HUES6 (cell line): Measurements from ENCODE around the gene KIF1C.
A peak's percentile ranks its signal among the peaks of the same experiment; 100 is the strongest.

Experiments
- H3K27ac ChIP-seq: 2 replicates; pipeline ENCODE4 v1.7.0; 2013; ENCODE audit warnings: low read depth, mild to moderate bottlenecking, low read length, inconsistent platforms
- H3K27me3 ChIP-seq: 2 replicates; pipeline ENCODE4 v1.6.1; 2013; ENCODE audit warnings: low read length; ENCODE audit not compliant: control insufficient read depth, insufficient read depth
- H3K36me3 ChIP-seq: 2 replicates; pipeline ENCODE4 v1.6.1; 2013; ENCODE audit warnings: low read length; ENCODE audit not compliant: control insufficient read depth, insufficient read depth
- H3K4me1 ChIP-seq: 2 replicates; pipeline ENCODE4 v1.6.1; 2013; ENCODE audit warnings: low read length; ENCODE audit not compliant: control insufficient read depth, insufficient read depth
- H3K4me3 ChIP-seq: 2 replicates; pipeline ENCODE4 v1.5.1; 2013; ENCODE audit warnings: low read depth, low read length
- H3K9ac ChIP-seq: one replicate; pipeline ENCODE4 v1.6.1; 2013; ENCODE audit warnings: mild to moderate bottlenecking, low read length
- H3K9me3 ChIP-seq: 2 replicates; pipeline ENCODE4 v1.6.1; 2013; ENCODE audit warnings: low read depth, low read length; ENCODE audit not compliant: control insufficient read depth, insufficient read depth

Gene KIF1C

DNA sequence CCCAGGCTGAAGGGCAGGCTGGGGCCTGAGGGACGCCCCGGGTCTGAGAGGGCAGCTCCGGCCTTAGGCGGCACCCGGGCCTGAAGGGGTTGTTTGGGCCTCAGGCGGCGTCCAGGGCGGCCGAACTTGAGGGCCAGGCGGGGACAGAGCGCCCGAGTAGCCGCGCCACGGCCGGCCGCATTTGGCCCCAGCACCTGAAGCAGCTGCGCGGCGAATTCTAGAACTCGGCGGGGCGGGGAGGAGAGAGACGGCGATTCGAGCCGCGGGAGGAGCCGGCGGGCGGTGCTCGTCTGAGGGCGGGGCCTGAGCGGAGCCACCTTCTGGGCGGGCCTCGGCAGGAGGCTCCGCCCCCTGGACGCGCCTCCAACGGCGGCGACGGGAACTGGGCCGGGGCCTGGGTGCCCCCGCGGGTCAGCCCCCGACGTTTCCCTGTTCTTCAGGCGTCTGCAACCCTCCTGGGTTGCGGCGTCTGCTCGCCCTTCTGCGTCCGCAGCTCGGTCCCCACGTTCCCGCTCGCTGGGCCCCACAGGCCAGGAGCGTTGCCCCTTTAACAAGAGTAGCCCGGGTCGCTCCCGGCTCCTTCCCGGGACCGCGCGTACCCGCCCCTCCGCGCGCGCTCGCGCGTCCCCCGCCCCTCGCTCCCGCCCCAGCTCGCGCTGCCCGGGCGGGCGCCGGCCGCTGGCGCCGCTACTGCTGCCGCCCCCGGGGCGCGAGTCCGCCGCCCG is at the start of gene KIF1C, which contains the start of gene INCA1:
KIF1C (plus strand) TSS at position 649 of the 725 bp plus-strand sequence. CDS start 2,297 bp downstream, outside the sequence.
INCA1 (minus strand) TSS at position 221 of the 725 bp plus-strand sequence. CDS start 3,085 bp downstream, outside the sequence.
- H3K27ac ChIP-seq: peak within 1 kb of the TSS; percentile 98; the same call in 1 of the 2 replicates
- no peaks in the 10 kb centered on the region for H3K9me3 ChIP-seq
- peak within 1 kb of the TSS; percentile 100 for H3K4me3 ChIP-seq
- H3K9ac ChIP-seq: peak within 1 kb of the TSS; percentile 85
- peaks cover 10% of the 10 kb centered on the region; the same call in 1 of the 2 replicates for H3K27me3 ChIP-seq
- peaks cover 20% of the 10 kb centered on the region for H3K36me3 ChIP-seq
- H3K4me1 ChIP-seq: peaks cover 17% of the 10 kb centered on the region

DNA sequence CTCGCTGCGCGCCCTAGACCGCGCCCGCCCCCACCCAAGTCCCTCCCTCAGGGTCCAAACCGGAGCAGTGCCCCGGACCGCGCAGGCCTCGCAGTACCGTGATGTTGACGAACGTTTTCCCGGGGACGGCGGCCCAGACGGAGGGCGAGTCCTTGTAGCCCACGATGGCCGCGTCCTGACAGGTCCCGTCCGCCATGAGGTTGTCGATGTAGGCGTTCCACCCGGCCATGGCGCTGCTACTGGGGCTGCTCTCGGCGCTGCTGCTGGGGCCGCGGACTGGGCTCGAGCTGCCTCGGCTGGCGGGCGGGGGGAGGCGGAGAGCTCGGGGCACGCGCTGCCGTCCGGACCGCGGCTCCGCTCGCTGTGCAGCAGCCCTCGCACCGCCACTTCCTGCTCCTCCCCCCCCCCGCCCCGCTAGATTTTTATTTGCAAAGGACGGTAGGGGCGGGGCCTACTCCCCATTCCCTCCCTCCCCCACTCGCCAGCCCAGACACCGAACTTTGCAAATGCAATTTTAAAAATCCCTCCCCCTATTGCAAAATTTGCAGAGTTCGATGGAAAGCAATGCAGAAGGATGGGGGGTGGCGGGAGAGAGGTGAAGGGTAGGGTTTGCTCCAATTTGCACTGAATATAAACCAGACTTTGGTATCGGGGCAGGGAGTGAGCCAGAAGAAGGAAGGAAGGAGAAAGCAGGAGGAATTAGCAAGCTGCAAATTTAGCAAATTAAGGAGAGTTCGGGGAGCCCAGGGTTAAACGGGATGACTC is 49.4 kb upstream of the KIF1C start, which contains the start of gene PFN1:
PFN1 (minus strand) TSS at position 365 of the 765 bp plus-strand sequence; CDS start at position 229, 136 bp downstream.
- Histone ChIP-seq H3K9me3 (no peaks in the 10 kb centered on the region), H3K27me3 (no peaks in the 10 kb centered on the region), H3K27ac (peak within 1 kb of the TSS; percentile 99), H3K4me1 (peaks cover 49% of the 10 kb centered on the region), H3K4me3 (peak within 1 kb of the TSS; percentile 95), H3K36me3 (peaks cover 45% of the 10 kb centered on the region), H3K9ac (peak within 1 kb of the TSS; percentile 100)

DNA sequence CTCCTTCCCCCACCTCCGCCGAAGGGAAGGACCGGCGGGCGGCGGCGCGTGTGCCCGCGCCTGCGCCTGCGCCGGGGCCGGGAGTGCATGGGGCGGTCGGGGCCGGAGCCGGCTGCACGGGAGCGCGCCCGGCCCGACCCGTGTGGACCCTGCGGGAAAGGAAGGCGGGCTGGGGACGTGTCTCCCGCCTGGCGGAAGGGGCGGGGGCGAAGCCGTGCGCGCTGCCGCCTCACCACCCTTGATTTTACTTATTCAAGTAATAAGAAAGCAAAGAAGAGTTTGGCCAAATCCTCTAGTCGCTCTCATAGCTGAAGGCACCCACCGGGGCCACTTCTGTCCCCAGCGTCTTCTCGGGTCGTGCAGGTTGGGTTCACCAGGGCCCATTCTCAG is 48.8 kb upstream of the KIF1C start:
- Histone ChIP-seq H3K27me3 (no peaks in the 10 kb centered on the region), H3K27ac (peak overlapping the region; percentile 99), H3K36me3 (peaks cover 39% of the 10 kb centered on the region)

DNA sequence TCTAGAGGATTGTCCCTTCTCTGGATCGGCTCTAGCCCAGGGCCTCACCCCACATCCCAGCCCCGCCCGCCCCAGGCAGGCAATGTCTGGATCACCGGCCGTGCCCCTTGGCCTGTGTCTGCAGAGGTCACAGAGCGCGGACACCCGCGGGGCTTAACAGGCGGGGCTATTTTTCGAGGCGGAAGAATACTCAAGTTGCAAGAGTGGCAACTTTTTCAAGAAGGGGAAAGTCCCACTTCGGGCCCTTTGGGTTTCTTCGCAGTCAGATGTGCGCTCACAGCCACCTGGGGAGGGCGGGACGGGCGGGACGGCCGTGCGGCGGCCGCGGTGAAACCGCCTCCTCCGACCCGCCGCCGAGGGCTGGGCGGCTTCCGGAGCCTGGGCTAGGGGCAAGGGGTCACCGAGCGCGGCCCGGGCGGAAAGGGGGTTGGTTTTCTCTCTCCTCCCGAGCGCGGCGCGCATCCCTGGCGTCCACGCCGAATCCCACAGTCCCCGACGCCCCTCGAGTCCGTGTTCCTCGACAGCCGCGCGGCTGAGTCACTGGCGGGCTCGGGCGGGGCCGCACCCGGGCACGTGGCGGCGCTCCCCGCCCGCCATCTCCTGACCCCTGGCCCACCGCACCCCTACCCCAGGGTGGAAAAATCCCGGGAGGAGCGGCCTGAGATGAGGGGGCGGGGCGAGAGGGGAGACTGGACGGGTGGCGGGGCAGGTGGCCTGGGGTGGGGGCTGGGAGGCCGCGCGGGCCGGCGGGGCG is 48.3 kb upstream of the KIF1C start:
- Histone ChIP-seq H3K27ac (peak overlapping the region; percentile 99), H3K4me3 (peak overlapping the region; percentile 95), H3K9ac (peak overlapping the region; percentile 96), H3K4me1 (peaks cover 53% of the 10 kb centered on the region), H3K36me3 (peaks cover 34% of the 10 kb centered on the region), H3K9me3 (no peaks in the 10 kb centered on the region), H3K27me3 (no peaks in the 10 kb centered on the region)

More for the DNA sequence above, 48.8 kb upstream of the KIF1C start:
- Histone ChIP-seq H3K9ac (peak overlapping the region; percentile 96), H3K4me3 (peak overlapping the region; percentile 95), H3K4me1 (peaks cover 55% of the 10 kb centered on the region), H3K9me3 (no peaks in the 10 kb centered on the region)

DNA sequence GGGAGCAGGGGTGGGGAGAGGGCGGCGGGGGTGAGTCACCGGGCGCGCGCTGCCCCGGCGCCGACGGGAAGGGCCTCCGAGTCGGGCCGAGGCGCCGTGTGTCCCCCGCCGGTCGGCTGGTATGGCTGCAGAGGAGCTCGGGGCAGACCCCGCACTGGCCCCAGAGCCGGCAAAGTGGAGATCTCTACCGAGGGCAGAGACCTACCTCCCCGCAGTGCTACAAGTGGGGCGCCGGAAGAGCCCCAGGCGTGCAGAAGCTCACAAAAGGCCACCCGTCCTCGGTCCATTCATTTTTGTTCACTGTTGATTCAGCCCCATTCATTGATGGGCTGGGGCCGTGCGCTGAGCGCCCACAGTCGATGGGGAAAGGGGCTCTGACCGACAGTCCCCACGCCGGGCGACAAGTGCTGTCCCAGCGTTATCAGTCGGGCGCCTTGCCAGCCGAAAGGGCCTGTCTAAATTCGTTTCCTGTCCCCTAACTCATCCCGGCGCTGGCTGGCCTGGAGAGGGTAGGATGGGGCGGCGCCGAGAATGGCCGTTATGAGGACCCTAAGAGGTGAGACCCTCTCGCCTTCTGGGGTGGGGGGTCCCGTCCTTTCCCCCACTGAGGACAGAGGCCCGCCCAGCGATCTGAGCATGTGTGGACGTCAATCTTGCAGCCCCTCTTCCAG is 47.5 kb upstream of the KIF1C start:
- peak overlapping the region; percentile 99 for H3K27ac ChIP-seq
- no peaks in the 10 kb centered on the region for H3K9me3 ChIP-seq
- H3K4me1 ChIP-seq: peaks cover 46% of the 10 kb centered on the region

DNA sequence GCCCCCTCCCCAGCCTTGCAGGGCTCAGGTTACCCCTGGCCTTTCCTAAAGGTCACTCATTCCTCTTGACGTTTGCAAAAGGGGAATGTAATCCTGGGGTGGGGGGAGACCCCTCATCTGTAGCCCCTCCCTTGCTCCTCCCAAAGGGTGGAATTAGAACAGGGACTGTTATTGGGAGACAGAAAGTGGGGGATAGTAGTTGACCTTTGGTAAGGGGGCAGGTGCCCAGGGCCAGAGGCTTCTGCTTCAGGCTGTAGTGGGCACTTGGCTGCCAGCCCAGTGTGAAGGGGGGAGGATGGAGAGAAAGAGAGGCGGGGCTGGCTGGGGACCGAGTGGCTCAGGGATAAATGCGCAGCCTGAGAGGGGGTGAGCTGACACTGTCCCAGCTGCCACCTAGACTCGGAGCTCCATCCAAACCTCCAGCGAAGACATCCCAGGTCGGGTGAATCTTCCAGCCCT is 47.0 kb upstream of the KIF1C start, which contains the start of gene ENO3:
ENO3 (plus strand) TSS at position 374 of the 459 bp plus-strand sequence. CDS start 711 bp downstream, outside the sequence.
- H3K4me3 ChIP-seq: peak within 1 kb of the TSS; percentile 65
- peaks cover 41% of the 10 kb centered on the region for H3K4me1 ChIP-seq
- peak within 1 kb of the TSS; percentile 99 for H3K27ac ChIP-seq
- no peaks in the 10 kb centered on the region for H3K9me3 ChIP-seq
- peak within 1 kb of the TSS; percentile 86 for H3K9ac ChIP-seq
- no peaks in the 10 kb centered on the region for H3K27me3 ChIP-seq
- peaks cover 21% of the 10 kb centered on the region for H3K36me3 ChIP-seq

More for the DNA sequence above, 47.5 kb upstream of the KIF1C start:
- Histone ChIP-seq H3K27me3 (no peaks in the 10 kb centered on the region), H3K9ac (peak overlapping the region; percentile 86), H3K4me3 (peak overlapping the region; percentile 65), H3K36me3 (peaks cover 27% of the 10 kb centered on the region)

DNA sequence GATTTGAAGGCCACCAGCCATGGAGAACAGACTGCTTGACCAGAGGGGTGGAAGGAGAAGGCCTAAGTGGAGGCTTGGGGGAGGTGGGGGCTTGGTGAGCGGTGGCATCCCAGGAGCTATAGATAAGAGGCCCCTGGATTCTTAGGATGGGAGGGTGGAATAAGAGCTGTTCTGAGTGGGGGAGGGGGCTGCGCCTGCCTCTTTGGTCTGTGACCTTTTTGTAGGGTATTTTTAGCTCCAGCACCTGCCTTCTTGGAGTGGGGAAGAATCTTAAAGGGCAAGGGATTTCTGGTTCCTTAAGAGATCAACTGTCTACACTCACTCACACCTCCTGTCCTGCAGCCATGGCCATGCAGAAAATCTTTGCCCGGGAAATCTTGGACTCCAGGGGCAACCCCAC is 46.3 kb upstream of the KIF1C start:
- Histone ChIP-seq H3K9ac (peak overlapping the region; percentile 86), H3K27me3 (no peaks in the 10 kb centered on the region), H3K9me3 (no peaks in the 10 kb centered on the region), H3K4me3 (peak overlapping the region; percentile 65), H3K36me3 (peaks cover 14% of the 10 kb centered on the region), H3K4me1 (peaks cover 35% of the 10 kb centered on the region), H3K27ac (no peak overlapping the region)

DNA sequence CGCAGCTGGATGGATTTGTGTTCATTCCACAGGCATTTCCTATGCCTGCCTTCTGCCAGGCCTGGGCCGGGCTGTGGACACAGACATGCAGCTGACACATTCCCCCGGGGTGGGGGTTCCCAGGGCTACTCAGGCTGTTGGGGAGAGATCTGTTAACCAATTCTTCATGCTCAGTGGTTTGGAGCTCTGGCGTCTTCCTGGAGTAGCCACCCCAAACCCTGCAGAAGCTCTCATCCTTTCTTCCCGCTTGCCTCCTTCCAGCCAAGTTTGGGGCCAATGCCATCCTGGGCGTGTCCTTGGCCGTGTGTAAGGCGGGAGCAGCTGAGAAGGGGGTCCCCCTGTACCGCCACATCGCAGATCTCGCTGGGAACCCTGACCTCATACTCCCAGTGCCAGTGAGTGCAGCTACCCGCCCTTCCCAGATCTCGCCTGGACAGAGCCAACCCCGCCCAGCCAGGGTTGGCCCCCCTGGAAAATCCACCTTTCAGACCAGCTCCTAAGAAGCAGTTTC is 44.2 kb upstream of the KIF1C start:
- Histone ChIP-seq H3K4me1 (peaks cover 31% of the 10 kb centered on the region), H3K9ac (peak overlapping the region; percentile 38)

DNA sequence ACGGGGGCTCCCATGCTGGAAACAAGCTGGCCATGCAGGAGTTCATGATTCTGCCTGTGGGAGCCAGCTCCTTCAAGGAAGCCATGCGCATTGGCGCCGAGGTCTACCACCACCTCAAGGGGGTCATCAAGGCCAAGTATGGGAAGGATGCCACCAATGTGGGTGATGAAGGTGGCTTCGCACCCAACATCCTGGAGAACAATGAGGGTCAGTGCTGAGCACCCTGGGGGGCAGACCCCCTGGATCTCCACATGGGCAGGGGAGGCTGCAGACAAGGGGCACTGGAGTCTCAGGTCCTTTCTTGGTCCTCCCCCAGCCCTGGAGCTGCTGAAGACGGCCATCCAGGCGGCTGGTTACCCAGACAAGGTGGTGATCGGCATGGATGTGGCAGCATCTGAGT is 42.7 kb upstream of the KIF1C start:
- H3K9me3 ChIP-seq: no peaks in the 10 kb centered on the region
- peaks cover 40% of the 10 kb centered on the region for H3K4me1 ChIP-seq
- H3K27ac ChIP-seq: no peak overlapping the region
- no peak overlapping the region for H3K4me3 ChIP-seq
- H3K36me3 ChIP-seq: peaks cover 11% of the 10 kb centered on the region
- no peak overlapping the region for H3K9ac ChIP-seq
- no peaks in the 10 kb centered on the region for H3K27me3 ChIP-seq

More for the DNA sequence above, 44.2 kb upstream of the KIF1C start:
- Histone ChIP-seq H3K27ac (no peak overlapping the region), H3K27me3 (no peaks in the 10 kb centered on the region), H3K9me3 (no peaks in the 10 kb centered on the region), H3K36me3 (no peaks in the 10 kb centered on the region; the same call in 1 of the 2 replicates), H3K4me3 (no peak overlapping the region)
